ENCODE results near the gene ALX4.
A peak's percentile ranks its signal among the peaks of the same experiment; 100 is the strongest.

Gene ALX4

DNA sequence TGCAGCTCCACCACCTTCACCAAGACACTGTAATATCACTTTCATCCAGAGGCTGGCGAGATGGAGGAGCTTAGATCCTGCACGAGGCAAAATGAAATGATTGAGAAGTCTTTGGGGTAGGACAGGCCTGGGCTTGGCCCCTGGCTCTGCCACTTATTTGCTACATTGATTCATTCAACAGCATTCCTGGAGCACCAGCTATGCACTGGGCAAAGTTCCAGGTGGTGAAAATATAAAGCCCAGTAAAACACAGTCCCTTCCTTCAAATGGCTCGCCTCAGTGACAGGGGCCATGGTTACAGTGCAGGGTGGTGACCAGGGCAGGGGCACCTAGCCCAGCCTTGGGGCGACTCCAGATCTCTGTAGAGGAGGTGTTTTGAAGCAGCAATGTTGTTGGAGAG is 19.7 kb downstream of the ALX4 start:
- DNase-seq = no peak

DNA sequence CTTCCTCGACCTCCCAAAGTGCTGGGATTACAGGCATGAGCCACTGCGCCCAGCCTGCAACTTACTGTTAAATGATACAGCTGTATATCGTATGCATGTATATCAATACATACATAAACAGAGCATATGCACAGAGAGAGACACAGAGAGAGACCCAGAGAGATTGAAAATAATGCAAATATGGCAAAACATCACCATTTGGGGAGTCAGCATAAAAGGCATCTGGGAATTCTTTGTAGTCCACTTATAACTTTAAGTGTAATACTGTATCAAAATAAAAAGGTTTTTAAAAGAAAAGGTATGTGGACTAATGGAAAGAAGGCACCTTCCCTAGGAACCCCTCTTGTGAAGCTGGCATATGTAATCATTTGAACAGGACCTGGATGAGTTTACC is 21.8 kb downstream of the ALX4 start:
- DNase-seq = no peak

DNA sequence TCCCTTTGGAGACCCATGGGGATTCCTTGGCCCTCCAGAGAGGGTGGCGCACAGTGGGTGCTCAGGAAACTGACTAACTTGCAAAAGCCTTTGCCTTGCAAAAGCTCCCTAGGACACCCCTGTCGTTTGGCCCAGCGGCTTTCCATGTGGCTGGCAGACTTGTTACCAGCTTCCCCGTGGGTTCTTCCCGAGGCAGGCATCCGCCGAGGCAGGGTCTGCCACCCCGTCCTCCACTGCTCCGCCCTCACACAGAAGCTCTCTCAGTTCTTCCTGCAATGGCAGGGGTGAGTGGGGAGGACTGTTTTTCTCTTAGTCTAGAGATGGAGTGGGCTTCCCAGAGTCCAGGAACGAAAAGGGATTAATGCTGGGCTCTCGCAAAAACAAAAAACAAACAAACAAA is 23.0 kb downstream of the ALX4 start:
- no peak for DNase-seq

DNA sequence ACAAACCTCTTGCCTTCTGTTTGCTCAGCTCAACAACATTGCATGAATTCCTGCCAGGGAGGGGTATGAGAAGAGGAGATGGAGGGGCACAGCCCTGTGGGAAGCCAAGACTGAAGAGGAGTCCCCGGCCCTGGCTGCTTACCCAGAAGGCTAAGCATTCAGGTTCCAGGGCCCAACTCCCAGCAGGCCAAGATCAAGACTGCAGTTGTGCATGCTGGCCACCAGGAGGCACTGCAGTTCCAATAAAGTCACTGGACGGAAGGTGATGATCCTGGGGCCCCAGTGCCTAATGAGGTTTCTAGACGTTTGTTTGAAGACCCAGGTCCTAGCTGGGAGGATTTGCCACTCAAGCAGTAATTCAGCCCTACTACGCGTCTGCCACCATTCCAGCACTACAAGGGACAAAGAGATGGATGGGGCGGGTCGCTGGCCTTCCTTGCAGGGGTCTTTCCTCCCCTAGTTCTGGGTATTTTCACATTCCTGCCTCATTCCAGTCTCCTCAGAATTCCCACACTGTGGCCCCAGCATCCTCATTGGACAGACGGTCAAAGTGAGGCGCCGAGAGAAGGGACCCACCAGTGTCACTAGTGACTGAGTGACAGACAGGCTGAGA is 23.6 kb downstream of the ALX4 start:
- peak; percentile 77 for DNase-seq

DNA sequence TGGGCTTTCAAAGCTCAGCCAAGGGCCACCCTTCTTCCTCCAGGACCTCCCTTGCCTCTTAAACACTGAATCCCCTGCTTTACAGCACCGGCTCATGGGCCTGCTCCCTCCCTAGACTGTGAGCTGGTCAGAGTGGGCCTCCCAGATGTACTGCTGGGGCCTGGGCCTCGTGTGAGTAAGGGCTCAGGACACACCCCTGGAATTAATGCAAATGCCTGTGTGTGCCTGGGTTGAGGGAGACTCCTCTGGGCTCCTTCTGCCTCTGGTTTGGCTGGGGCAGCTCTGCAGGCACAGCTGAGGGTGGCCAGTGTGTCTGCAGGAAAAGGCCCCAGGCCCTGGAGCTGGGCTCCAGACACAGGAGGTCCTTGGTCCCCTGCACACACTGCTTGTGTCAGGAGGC is 24.2 kb downstream of the ALX4 start:
- DNase-seq = no peak

DNA sequence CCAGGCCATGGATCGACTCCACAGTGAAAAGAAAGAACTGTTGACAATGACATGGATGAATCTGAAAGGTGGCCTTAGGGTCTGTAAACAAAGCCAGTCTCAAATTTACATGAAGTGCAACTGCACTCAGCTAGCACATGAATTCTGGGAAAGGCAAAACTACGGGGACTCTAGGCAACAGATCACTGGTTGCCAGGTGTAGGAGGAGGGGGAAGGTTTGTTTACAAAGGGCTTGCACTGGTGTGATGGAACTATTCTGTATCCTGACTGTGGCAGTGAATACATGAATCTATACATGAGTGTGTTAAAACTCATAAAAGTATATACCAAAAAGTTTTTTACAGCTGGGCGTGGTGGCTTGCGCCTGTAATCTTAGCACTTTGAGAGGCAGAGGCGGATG is 27.3 kb downstream of the ALX4 start:
- no peak for DNase-seq

DNA sequence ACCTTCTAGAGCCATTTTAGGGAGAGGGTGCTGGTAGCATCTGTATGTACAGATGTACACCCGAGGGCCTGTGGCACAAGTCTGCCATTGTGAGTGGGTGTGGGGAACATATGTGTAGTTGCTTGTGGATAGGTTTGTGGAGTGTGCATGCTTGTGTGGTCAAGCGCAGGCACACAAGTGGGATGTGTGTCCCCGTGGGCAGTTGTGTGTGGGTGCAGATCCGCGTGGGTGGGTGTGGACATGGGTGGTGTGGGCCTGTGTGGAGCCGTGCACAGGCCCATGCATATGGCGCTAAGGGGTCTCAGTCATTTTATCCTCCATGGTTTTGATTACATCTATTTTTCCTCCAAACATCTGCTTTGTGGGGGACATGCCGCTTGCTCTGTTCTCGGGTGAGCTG is 28.8 kb downstream of the ALX4 start:
- DNase-seq = no peak

DNA sequence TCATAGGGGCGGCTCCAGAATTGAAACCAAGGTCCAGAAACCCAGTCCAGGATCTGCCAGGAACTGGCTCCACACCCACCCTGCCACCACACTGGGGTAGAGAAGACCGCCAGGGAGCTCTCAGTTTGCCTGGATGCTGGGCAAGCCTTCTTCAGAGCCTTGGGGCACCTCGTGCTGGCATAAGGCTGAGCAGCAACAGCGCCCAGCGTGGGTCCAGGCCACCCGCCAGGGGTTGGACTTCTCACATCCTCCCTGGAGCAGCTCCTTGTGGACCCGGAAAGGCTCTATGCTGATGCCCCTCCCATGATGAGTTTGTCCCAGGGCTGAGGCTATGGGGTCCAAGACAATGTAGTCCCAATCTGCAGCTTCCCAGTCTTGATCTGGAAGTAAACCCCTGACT is 29.7 kb downstream of the ALX4 start:
- DNase-seq = no peak

DNA sequence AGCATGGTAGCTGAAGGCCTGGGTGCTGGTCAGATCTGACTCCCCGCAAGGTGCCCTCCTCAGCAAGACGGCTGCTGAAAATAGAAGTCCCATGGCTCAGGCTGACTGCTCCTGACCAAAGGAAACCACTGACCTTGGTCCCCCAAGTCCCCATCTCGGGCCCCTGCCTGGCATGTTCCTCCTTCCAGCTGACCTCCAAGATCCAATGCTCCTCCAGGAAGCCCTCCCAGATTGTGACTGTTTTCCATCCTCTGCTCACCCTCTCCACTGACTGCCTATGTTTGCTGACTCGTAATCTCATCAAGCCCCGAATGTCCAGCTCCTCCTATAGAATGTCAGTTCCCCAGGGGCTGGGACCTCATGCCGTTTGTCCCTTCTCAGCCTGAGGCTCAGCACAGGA is 30.5 kb downstream of the ALX4 start:
- no peak for DNase-seq

DNA sequence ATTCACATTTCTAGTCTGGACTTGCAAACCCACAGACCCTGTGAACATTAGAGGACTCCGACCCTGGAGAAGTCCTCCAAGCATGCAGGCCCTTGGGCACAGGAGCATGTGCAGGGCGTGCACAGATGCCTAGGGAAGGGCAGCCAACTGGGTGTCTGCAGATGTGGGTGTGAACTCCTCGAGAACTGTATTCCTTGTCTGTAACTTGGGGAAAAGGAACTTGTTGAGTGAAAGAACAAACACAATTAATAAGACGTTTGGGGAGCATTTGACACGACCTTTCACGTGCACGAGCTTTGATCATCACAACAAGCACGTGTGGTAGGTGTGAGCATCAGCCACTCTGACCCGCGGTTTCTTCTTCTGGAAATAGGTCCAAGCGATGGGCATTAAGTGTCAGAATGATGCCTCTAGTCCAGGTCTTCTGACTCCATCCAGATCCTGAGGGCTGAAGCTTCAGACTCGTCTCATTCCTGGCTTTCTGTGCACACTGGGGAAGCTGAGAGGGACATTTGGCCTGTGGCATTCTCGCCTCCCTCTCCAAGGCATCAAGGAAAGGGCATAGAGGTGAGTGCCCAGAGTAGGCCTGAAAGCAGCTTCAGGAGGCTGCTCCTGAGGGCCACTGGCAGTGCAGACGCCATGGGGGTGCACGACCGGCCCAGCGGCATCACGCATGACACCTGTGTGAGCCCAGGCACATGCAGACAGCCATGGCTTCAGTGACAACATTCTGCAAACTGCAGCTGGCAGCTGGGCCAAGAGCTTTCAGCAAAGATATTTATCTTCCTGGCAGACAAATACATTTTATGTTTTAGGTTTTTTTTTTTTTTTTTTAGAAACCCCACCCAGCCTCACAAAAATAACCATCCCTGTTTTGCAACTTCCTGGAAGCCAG is 32.5 kb downstream of the ALX4 start:
- no peak for DNase-seq

DNA sequence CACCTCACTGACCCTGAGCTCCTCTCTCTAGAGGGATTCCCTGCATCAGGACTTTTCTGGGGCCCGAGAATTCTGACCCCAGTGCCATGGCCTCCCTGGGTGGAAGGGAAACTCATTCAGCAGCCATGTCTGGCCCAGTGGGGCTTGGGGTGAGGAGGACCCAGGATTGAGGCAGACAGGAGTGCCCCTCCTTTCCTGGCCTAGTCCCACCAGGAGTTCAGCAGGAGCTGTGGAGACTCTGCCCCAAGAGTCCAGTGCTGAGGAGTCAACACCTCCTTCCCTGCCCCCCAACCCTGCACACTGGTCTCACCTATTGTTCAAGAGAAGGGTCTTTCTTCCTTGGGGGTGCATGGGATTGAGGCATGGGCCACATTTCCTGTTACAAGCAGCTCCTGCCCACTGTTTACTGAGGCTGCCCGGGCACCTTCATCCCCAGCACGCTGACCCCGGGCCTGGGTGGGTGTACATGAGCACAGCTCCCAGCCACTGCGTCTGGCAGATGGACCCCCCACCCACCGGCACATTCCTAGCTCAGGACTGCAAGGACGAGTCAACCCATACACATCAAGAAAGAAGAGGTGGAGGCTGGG is 33.9 kb downstream of the ALX4 start:
- DNase-seq = no peak

DNA sequence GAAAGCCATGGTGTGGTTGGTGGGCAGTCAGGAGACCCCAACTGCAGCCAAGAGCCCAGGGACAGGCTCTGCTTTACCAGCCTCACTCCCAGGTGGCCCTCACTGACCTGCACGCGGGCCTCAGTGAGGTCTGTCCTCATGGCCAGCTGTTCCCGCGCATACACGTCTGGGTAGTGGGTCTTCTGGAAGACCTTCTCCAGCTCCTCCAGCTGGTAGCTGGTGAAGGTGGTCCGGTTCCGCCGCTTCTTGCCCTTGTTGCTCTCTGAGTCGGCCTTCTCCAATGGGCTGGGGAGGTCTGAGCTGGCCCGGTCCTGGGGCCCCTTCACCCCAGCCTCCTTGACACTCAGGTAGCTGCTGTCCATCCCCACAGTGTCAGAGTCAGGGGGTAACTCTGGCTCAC is 34.7 kb downstream of the ALX4 start:
- DNase-seq = no peak

DNA sequence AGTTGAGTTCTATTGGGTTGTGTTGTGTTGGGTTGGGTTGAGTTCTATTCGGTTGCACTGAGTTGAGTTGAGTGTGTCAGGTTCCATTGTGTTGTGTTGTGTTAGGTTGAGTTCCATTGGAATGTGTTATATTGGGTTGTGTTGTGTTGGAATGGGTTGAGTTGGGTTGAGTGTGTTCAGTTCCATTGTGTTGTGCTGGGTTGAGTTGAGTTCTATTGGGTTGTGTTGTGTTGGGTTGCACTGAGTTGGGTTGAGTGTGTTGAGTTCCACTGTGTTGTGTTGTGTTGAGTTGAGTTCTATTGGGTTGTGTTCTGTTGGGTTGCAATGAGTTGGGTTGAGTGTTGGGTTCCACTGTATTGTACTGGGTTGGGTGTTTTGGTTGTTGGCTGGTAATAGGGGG is 35.5 kb downstream of the ALX4 start:
- DNase-seq = no peak

DNA sequence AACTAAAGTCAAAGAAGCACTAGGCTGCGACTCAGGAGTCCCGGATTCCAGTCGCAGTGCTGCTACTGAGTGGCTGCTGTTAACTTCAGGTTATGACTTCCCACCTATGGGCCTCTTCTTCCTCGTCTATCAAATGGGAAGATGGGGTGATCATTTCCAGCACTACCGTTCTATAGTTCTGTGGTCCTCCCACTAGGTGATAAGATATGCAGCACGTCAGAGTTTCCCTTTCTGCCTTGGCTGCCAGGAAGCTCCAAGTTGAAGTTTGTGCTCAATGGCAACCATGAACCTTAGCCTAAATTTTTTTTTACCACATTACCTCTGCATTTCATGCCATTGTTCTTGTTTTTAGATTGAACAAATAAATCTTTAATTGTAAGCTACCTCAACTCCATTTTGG is 38.7 kb downstream of the ALX4 start:
- no peak for DNase-seq

DNA sequence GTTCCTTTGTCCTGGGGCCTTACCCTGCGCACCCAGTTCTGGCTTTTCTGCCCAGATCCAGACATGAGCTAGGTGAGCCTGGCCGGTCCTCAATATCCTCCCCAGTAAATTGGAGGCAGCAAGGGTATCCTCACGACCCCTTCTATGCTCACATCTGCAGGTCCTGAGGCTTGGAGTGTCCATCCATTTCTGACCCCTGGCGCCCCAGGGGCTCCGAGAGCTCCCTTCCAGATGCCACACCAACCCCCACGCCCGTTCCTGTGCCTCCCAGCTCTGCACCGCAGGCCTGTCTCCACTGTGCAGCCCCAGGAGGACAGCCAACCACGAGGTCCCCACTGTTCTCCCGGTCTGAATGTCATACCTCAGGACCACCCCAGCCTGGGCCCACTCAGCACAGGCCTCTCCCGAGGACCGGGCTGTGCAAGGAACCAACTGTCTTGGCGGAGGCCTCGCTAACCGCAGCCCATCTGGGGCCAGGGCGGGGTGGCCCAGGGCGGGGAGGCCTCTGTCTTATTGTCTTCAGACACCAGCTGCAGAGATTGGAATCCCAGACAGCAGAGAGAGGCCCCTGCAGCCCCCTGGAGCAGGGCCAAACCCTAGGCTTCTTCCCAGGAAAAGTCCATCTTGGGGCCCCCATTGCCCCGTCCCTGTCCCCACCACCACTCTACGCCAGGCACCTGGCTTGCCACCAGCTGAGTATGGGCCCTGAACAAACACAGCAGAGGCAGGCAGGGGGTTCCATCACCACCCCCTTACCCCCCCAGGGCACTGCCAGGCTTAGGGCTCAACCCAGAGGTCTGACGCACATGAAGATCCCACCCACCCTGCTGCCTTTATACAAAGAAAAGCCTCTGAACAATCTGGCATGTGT is 39.3 kb downstream of the ALX4 start:
- DNase-seq = no peak

DNA sequence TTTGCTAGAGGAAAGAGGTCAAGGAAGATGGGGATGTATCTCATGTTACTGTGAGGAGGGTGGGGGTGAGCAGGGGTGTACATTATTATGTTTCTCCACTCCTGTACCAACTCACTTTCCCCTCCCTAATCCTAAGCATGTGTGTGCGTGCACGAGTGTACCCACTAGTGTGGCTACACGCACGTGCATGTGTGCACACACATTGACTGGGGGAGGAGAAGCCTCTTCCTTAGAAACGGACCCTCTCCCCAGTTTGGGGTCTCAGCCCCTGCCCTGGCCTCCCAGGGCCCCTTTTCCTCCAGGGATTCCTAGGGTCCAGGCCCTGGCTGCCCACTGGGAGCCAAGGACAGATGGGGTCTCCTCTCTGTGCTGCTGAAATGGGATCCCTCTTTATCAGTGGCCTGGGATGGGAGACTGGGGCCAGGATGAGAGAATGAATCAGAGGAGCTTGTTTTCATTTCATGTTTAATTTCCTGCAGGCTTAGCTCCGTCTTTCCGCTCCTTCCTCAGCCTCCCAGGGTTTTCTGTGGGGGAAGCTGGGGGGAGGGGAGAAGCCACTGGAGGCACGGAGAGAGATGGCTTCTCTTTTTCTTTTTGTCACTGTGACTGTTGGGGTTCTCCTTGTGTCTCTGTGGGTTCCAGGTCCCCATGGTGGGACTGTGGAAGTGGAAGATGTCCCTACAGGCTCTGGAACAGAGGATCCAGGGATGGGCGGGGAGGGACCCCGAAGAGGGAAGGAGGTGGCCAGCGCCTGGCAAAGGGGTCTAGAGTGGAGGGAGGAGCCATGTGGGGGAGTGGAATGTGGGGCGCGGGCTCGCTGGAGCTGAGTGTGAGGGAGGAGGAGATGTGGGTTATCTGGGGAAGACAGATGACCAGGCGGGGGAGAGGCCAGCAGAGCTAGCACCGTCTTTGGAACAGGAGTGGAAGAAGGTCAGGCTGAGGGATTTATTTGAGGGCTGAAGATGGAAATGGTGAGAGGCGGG is 40.3 kb downstream of the ALX4 start:
- DNase-seq = no peak

DNA sequence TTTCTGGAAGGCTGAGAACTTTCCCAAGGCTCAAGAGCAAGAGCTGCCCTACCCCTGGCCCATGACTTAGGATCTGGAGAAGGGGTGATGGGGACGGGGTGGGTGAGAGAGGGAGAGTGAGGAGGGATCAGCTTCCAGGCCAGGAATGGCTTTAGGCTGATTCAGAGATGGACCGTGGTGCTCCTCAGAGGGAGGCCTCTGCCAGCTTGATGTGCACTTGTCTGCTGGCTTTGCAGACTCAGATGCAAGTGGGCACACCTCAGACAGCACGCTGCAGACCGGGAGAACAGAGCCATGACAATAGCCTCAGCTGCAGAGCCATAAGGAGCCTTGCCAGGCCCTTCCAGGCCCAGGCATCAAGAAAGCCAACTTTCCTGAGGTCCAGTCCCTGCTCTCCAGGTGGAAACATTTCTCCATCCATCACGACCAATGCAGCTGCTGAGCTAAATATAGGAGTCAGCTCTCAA is 41.3 kb downstream of the ALX4 start:
- DNase-seq = no peak

DNA sequence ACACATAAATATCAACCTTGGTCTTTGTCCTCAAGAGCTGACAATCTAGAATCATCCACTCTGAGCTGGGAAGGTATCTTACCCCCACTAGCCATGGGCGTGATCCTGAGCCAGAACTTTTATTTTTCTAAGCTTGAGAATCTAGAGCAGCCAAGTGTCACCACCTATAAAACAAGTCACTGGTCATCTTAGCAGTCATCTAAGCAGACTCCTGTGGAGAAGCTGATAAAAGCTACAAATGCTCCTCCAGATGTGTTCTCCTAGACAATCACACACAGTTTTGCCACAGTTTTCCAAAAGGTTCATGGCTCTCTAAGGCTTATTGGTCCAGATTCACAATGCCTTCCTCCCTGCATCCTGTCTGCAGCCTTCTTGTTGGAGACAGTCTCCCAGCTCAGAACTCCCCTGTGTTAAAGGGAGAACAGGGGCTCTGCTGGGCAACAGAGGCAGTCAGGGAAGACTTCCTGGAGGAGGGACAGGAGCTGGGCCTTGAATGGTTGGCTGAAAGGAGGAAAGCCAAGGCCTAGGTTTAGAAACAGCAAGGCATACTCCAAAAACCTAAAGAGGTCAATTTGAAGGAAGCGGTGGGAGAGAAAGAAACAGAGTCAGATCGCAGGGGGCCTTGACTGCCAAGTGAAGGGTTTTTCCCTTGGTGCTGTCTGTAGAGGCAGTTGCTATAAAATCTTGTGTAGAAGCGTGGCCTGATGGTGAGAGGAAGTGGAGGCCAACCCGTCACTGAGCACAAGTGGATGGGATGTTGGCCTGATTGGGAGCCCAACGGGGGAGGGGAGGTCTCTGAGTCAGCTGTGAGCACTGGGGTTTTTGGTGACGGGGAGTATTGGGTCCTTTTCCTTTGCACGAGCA is 42.0 kb downstream of the ALX4 start:
- DNase-seq = no peak

DNA sequence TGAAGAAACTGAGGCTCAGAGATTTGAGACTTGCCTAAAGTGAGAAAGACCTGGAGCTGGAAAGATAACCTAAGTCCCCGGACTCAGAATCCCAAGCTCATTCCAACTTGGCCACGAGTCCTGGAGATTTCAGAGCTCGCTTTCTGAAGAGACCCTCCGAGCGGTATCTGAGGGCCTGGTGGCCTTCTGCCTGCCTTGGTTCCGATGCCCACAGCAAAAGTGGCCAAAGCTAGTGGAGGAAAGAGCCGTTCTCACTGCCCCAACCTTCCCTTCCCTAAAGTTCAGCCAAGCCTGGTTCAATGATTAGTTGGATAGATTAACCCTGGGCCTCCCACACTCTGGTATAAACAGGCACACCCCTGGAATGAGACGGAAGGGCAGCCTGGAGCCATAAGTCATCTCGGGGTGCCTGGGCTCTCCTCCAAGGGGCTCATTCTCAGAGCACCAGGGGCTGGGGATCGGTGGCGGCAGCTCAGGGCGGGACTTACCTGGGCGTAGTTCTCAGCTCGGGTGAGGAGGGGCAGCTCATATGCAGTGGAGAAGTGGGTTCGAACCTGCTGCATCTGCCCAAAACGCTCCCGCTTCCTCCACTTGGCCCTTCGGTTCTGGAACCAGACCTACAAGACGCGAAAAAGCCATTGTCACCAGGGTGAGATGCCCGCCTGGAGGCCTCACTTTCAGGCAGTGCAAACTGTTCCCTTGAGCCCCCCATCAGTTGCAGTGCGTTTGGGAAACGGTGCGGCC is 42.8 kb downstream of the ALX4 start:
- no peak for DNase-seq

Data from stimulated activated CD8-positive, alpha-beta memory T cell treated with anti-CD3 and anti-CD28 coated beads, Interleukin-4, amount 100 ng/mL, for 48 hours (primary cell).